NCI-H1105 (cell line): Measurements from ENCODE around the gene RPA1.
"Not testable (repeated sequence)": the region's sequence is repeated elsewhere in the genome, so short reads cannot be mapped to it uniquely, and the experiment has no call there.

Experiments
- DNase-seq: peaks from one replicate; lab custom pipeline; 2025; lab: John Stamatoyannopoulos, UW

The RPA1 gene

DNA sequence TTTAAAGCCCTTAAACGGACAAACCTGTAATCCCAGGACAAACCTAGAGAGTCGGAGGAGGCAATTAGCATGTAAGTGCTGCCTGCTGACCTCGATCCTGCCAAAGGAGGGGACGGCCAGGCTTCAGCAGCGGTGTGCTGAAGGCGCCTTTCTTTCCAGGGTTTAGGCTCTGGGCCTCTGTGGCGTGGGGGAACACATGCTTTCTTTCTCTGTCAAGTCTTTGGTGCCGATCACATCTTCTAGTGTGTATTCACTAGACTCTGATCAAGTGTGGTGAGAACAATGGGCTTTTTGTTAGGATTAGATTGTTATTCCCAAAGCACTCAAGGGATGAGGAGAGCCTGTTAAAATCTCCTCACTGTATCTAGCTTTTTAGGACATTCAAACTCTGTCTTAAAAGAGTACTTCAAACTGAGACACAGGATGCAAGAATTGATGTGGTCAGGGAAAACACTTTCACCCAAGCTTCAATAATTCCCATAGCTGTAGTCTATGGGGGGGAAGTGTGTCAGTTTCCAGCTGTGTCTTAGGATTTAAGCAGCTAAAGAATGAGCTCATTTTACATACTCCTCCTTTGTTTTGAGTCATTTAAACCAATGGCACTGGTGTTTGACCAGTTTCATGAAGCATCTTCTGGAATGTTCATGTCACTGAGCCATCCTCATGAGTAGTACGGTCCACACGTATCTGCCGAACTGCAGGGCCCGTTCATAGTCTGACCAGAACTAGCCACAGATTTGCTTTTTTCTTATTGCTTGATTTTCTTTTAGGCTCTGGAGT lies 51.2 kb downstream of the RPA1 start:
- no peak for DNase-seq

GRCh38 chr17:1882836-1883235 lies 53.0 kb downstream of the RPA1 start:
- no peak for DNase-seq

DNA sequence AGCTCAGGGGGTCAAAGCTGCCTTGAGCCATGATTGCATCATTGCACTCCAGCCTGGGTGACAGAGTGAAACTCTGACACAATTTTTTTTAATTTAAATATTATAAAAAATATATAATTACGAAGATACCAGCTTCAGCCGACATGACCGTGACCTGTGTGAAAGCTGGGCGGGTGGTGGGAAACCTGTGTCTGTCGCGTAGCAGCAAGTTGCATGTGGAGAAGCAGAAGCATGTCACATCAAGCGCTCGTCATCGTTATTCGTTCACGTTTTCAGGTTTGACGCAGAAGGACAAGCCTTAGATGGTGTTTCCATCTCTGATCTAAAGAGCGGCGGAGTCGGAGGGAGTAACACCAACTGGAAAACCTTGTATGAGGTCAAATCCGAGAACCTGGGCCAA lies 53.7 kb downstream of the RPA1 start:
- no peak for DNase-seq

- DNase-seq, result no peak
Measured at GRCh38 chr17:1888741-1889140, 58.9 kb downstream of the RPA1 start.

GRCh38 chr17:1890758-1891450 lies 61.1 kb downstream of the RPA1 start:
- no peak for DNase-seq

- DNase-seq, result no peak
Measured at GRCh38 chr17:1894753-1895339, 65.0 kb downstream of the RPA1 start.

DNA sequence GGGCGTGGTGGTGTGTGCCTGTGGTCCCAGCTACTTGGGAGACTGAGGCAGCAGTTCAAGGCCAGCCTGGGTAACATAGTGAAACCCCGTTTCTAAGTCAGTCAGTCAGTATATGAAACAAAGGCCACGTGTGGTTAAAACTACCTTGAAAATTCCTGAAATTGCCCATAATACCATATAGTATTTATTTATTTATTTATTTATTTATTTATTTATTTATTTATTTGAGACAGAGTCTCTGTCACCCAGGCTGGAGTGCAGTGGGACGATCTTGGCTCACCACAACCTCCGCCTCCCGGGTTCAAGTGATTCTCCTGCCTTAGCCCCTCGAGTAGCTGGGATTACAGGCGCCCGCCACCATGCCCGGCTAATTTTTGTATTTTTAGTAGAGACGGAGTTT lies 65.7 kb downstream of the RPA1 start:
- DNase-seq, result not testable (repeated sequence)

- no peak for DNase-seq
Measured at GRCh38 chr17:1896243-1897104, 66.7 kb downstream of the RPA1 start.

DNA sequence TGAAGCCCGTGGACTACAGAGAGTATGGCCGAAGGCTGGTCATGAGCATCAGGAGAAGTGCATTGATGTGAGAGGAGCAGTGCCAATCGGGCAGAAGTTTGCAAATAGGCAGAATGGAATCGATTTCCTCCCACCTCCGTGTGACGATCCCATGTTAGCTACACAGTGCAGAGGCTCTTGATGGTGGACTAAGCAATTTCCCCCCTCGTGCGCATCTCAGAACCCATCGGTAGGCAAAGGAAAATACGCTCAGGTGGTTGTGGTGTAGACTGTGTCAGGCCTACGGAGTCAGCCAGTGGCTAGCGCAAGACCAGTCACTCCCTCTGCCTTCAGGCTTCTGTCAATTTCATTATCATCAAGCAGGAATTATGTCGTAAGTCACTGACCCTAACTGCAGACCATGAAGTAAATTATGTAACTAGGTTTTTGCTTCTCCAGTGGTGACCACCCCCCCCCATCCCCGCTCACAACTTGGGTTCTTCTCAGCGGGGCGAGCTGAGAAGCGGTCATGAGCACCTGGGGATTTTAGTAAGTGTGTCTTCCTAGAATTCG lies 67.4 kb downstream of the RPA1 start:
- no peak for DNase-seq

- no peak for DNase-seq
Measured at GRCh38 chr17:1898332-1898731, 68.5 kb downstream of the RPA1 start.

DNA sequence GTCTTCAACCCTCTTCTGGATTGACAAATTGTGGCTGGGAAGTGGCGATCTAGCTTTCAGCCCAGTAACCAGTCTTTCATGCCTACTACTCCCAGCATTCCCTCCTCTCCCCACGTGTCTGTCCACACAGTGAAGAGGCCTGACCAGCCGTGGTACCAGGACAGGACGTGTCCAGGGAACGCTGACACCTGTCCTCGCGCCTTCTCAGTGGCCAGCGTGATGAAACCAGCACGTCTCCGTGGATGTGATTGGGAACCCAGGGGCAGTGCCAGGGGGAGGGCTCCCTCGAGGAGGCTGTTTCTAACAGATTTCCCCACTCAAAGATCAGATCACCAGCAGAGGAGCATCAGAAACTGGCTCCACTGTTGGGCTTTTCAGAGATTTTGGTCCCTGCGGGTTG lies 69.1 kb downstream of the RPA1 start:
- no peak for DNase-seq

- DNase-seq, result no peak
Measured at GRCh38 chr17:1899403-1900000, 69.7 kb downstream of the RPA1 start.

- DNase-seq, result no peak
Measured at GRCh38 chr17:1904273-1905182, 74.7 kb downstream of the RPA1 start.

- peak; percentile 90 for DNase-seq
Measured at GRCh38 chr17:1905190-1905913, 75.5 kb downstream of the RPA1 start.

- DNase-seq, result no peak
Measured at GRCh38 chr17:1906662-1907101, 76.9 kb downstream of the RPA1 start.

- no peak for DNase-seq
Measured at GRCh38 chr17:1907216-1907631, 77.4 kb downstream of the RPA1 start.

DNA sequence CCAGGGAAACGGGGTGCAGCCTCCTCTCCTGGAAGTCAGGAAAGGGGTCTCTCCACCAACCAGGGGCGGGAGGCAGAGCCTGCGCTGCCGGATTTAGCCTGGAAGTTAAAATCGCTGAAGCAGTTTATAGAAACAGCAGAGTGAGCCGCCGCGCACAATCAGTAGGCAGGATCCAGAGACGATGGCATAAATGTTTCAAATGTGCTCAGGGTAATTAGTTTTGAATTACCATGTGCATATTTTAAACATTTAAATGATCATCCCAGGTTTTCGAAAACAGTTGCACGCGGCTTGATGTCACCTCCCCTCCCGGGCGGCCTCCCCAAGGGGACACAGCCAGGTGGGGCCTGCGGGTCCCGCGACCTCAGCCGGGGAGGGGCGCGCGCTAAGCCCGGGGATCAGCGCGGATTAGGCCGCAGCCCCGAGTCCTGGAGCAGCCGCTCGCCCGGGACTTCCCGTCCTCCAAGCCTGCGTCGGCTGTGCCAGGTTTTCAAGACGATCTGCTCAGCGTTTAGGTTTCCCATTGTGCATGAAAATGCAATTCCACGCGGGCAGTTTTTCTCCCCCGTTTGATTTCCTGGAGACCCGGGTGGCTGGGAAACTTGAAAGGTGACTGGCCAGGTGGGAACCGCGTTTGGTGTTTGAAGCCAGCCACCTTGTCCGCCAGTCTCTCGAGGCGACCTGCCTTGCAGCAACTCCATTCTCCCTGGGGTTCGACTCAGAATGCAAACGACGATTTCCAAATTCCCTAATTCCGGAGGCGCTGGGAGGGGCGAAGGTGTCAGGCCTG lies 78.3 kb downstream of the RPA1 start:
- no peak for DNase-seq

DNA sequence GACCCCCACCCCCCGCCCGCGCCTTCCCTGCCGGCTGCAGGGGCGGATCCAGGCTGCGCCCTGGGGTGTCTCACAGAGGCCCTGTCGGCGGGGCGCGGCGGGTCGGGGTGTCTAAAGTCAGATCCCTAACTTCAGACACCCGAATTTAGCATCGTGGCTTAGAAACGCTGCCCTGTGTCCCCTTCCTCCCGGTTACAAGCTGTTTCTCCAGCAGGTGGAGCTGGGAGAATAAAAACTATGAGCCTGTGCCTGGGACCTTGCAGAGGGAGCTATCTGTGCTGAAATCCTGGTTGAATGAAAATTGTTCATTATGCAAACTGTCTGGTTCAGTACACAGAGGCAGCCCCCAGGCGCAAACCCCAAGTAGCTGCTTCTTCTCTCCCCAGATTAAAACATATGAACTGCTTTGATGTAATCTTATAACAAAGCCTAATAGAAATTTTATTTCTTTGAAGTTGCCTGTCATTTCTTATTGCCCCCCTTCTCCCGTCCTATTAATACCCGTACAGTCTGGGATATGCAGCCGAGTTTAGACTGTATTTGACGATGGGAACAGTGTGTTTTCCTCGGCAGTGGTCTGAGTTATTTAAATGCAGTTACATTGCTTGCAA lies 79.0 kb downstream of the RPA1 start:
- DNase-seq, result peak; percentile 40
